Ishikawa (cell line): ENCODE measurements around the gene DOP1B.

Experiments used
- CEBPB ChIP-seq: IDR thresholded peaks from 2 replicates; pipeline ENCODE4 v1.6.1; 2012
- EGR1 ChIP-seq: IDR thresholded peaks from 2 replicates; pipeline ENCODE4 v1.6.1; 2012
- FOXM1 ChIP-seq: IDR thresholded peaks from 2 replicates; pipeline ENCODE4 v1.6.1; 2012; ENCODE audit warnings: low read depth, borderline replicate concordance
- RAD21 ChIP-seq: IDR thresholded peaks from 2 replicates; pipeline ENCODE4 v1.6.1; 2012; ENCODE audit warnings: low read depth
- REST ChIP-seq: IDR thresholded peaks from 2 replicates; pipeline ENCODE4 v1.6.1; 2012; ENCODE audit warnings: low read depth, mild to moderate bottlenecking
- TAF1 ChIP-seq: IDR thresholded peaks from 2 replicates; pipeline ENCODE4 v1.6.1; 2012; ENCODE audit warnings: low read depth, mild to moderate bottlenecking
- TCF12 ChIP-seq: IDR thresholded peaks from 2 replicates; pipeline ENCODE4 v1.6.1; 2012; ENCODE audit warnings: low read depth
- TEAD4 ChIP-seq: IDR thresholded peaks from 2 replicates; pipeline ENCODE4 v1.6.1; 2012
- YY1 ChIP-seq: IDR thresholded peaks from 2 replicates; pipeline ENCODE4 v1.6.1; 2012; ENCODE audit warnings: low read depth
- TF ChIP-seq, protein P1 (sequence below): IDR thresholded peaks from 2 replicates; pipeline ENCODE4 v1.6.1; 2012

GRCh38 chr21:36148886-36149285 is 7.7 kb upstream of the DOP1B start:
- TF ChIP-seq, protein P1, sequence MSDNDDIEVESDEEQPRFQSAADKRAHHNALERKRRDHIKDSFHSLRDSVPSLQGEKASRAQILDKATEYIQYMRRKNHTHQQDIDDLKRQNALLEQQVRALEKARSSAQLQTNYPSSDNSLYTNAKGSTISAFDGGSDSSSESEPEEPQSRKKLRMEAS = no peak
- no peak for TF ChIP-seq REST
- TF ChIP-seq CEBPB = no peak
- no peak for TF ChIP-seq TAF1
- no peak for TF ChIP-seq YY1
- TF ChIP-seq RAD21 = no peak
- TF ChIP-seq FOXM1 = no peak
- no peak for TF ChIP-seq TCF12
- TF ChIP-seq TEAD4 = no peak
- no peak for TF ChIP-seq EGR1
